ENCODE results near the gene GNG5.
"Not testable (repeated sequence)": the region's sequence is repeated elsewhere in the genome, so short reads cannot be mapped to it uniquely, and the experiment has no call there.

The GNG5 gene

DNA sequence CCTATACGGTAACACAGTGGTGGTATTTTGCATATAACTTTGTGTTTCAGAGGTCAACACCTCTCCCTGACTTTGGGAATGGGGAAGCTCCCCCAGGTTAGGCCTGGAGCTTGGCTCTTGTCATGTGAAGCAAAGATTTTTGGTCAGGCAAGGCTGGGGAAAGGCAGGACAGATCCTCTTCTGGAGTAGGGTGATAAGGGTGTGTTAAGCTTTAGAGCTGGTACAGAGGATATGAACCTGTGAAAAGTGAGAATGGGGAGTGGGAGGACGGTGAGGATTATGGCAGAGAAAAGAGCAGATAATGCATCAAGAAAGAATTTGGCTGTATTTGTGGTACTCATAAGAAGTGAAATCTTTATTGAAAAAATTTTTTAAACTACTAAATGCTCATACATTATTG, 25.1 kb downstream of the GNG5 start:
- no peak for DNase-seq

DNA sequence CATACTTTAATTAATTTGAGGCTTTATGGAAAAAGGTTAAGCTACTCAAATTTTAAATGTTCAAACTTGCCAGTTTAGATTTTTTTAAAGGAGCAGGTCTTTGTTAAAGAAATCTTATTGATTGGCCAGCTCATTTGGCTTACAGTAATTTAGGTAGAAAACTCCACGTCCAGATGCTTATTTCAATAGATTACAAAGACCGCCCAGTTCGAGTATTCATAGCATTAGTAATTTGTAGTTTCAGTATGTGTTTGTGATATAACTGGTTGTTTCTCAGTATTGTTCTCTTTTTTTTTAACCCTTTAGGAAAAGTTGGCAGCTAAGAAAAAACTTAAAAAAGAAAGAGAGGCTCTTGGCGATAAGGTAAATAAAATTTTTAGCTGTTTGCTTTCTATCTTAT, 25.7 kb downstream of the GNG5 start:
- no peak for DNase-seq

DNA sequence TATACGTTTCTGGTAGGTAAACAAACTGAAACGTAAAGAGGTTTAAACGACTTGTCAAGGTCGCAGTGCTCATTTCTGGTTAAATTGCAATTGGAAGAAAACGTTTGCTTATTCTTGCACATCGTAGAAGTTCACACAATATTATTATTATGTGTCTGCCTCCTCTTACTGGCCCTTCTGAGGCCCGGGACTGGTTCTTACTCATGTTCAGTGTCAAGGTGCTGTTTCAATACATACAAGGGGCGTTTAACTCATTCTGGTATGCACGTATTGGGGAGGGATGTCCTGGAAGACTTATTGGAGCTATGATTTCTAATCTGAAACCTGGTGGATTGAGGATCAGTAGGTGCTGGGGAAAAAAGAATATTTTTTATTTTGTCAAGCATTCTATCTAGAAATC, 26.4 kb downstream of the GNG5 start:
- no peak for DNase-seq

DNA sequence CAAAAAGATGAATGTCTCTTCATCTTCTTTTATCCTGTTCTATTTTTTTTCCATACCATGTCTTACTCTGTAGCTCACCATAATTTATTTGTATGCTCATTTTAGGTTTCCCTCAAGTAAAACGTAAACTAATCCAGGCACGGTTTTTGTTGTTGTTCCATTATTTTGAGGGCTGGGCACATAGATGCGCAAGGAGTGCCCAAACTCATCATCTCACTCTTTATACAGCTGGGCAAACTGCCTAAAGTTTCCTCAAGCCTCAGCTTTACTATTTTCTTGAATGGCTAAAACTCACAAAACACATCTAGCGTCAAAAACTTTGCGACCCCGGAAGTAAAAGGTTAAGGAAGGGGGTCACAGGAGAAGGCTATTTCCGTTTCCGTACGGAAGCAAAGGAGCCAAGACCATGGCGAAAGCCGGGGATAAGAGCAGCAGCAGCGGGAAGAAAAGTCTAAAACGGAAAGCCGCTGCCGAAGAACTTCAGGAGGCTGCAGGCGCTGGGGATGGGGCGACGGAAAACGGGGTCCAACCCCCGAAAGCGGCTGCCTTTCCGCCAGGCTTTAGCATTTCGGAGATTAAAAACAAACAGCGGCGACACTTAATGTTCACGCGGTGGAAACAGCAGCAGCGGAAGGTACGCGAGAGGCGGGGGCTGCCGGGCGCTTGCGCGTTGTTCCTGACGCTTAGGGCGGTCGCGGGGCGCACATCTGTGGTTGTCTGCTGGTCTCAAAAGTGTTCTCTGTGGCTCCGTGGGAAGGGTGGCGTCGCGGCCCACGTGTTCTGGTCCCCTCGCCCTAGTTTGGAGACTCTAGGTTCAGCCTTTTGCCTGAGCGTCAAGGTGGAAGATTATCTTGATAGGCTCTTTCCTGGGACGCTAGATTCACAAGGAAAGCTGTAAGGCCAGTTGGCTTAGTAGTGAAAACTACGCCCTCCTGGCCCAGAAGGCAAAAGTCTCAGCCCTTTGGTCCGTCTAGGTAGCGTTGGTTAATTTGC, 27.2 kb downstream of the GNG5 start, which contains the start of gene RPF1:
Gene RPF1 (plus strand): TSS at position 391 of the 993 bp plus-strand sequence. CDS start 16 bp downstream, at position 407.
- peak; percentile 80 to 84 for DNase-seq

GRCh38 chr1:84476225-84476624, 30.2 kb downstream of the GNG5 start:
- no peak for DNase-seq

DNA sequence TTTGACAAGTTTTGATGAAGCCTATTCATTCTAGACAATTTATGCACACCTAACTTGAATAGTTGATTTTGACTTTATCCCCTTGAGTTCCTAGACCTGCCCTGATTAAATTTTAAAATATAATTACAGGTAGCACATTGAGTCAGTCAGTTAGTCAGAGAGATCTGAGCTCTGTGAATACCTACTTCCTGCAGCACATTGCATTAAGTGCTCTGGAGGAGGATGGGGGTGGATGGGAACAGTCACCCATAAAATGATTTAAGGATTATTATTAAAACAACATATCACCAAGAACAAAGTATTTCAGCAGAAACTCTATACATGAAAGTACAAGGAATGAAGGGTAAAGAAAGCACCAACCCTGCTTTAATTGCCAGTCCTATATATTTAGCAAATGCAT, 39.1 kb downstream of the GNG5 start:
- no peak for DNase-seq

DNA sequence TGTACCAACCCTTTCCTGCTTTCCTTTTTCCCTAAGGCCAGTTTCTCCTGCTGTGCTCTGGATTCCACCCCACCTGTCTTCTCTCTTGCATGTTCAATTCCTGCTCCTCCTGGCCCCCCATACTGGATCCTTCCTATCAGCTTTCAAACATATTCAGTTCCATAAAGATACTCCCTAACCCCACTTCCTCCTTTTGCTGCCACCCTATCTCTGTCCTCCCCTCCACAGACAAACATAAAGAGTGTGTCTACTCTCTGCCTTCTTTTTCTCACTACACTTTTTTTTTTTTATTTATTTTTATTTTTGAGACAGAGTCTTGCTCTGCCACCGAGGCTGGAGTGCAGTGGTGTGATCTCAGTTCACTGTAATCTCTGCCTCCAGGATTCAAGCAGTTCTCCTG, 44.3 kb downstream of the GNG5 start:
- no peak for DNase-seq

GRCh38 chr1:84452436-84452835, 53.9 kb downstream of the GNG5 start:
- DNase-seq, result no peak

- DNase-seq, result no peak
Observed at GRCh38 chr1:84450910-84451309, 55.5 kb downstream of the GNG5 start.

DNA sequence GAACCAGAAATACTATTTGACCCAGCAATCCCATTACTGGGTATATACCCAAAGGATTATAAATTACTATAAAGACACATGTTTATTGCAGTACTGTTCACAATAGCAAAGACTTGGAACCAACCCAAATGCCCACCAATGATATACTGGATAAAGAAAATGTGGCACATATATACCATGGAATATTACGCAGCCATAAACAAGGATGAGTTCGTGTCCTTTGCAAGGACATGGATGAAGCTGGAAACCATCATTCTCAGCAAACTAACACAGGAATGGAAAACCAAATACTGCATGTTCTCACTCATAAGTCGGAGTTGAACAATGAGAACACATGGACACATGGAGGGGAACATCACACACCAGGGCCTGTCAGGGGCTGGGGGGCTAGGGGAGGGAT, 57.7 kb downstream of the GNG5 start:
- not testable (repeated sequence) for DNase-seq
